SK-N-SH (cell line): ENCODE data around the gene RPRD2.

Source experiments
- EP300 ChIP-seq, 2 experiments: IDR thresholded peaks; 2 replicates each; pipeline versions ENCODE4 v1.4.0 to v1.6.1; 2012; ENCODE audit warnings: borderline replicate concordance in 1 of 2, low read depth in 1 of 2, low read length in 1 of 2
- EZH2phosphoT487 ChIP-seq: fragments of 200-600 bp; sonication (generic); IDR thresholded peaks from 2 replicates; pipeline ENCODE4 v1.6.1; 2017; ENCODE audit warnings: low read depth, mixed run types, mild to moderate bottlenecking, antibody characterized with exemption, moderate library complexity, borderline replicate concordance
- FOSL2 ChIP-seq: IDR thresholded peaks from 2 replicates; pipeline ENCODE4 v1.4.0; 2012; ENCODE audit warnings: low read depth, mild to moderate bottlenecking, moderate library complexity, borderline replicate concordance
- FOXM1 ChIP-seq: IDR thresholded peaks from 2 replicates; pipeline ENCODE4 v1.4.0; 2012; ENCODE audit warnings: low read depth, mild to moderate bottlenecking
- POLR2AphosphoS5 ChIP-seq: IDR thresholded peaks from 2 replicates; pipeline ENCODE4 v1.6.1; 2012; ENCODE audit warnings: low read depth, low read length
- RAD21 ChIP-seq: IDR thresholded peaks from 2 replicates; pipeline ENCODE4 v1.6.1; 2012; ENCODE audit warnings: mild to moderate bottlenecking, low read length
- RCOR1 ChIP-seq: fragments of 150-350 bp; IDR thresholded peaks from 2 replicates; pipeline ENCODE4 v1.6.1; 2017; ENCODE audit warnings: antibody characterized with exemption, low read length
- YY1 ChIP-seq: IDR thresholded peaks from 2 replicates; pipeline ENCODE4 v1.4.0; 2012; ENCODE audit warnings: low read depth, mild to moderate bottlenecking
- TF ChIP-seq, protein P1 (sequence below): fragments of 200-600 bp; sonication (generic); IDR thresholded peaks from 2 replicates; pipeline ENCODE4 v1.6.1; 2017; ENCODE audit warnings: antibody characterized with exemption, mild to moderate bottlenecking, moderate library complexity
- TF ChIP-seq, protein P2 (sequence below): IDR thresholded peaks from 2 replicates; pipeline ENCODE4 v1.4.0; 2012; ENCODE audit warnings: low read depth
- TF ChIP-seq, protein P3 (sequence below): IDR thresholded peaks from 2 replicates; pipeline ENCODE4; 2012

DNA sequence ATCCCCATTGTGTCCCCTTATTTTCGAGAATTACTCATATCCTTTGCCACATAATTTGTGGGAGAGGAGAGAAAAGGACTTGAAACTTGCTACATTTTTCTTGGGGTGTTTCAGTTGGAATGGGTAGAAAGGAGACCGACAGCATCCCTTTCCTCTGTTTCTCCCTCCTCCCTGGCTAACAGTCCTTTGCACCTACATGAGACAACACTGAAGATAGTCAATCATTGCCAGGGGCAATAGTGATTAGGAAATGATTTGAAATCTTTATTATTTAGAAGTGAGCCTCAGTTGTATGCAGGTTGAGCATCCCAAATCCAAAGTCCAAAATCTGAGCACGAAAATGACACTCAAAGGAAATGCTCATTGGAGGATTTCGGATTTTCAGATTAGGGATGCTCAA is 115.4 kb downstream of the RPRD2 start:
- TF ChIP-seq POLR2AphosphoS5, result no peak
- TF ChIP-seq, protein P1, sequence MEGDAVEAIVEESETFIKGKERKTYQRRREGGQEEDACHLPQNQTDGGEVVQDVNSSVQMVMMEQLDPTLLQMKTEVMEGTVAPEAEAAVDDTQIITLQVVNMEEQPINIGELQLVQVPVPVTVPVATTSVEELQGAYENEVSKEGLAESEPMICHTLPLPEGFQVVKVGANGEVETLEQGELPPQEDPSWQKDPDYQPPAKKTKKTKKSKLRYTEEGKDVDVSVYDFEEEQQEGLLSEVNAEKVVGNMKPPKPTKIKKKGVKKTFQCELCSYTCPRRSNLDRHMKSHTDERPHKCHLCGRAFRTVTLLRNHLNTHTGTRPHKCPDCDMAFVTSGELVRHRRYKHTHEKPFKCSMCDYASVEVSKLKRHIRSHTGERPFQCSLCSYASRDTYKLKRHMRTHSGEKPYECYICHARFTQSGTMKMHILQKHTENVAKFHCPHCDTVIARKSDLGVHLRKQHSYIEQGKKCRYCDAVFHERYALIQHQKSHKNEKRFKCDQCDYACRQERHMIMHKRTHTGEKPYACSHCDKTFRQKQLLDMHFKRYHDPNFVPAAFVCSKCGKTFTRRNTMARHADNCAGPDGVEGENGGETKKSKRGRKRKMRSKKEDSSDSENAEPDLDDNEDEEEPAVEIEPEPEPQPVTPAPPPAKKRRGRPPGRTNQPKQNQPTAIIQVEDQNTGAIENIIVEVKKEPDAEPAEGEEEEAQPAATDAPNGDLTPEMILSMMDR, result no peak
- TF ChIP-seq RCOR1, result no peak
- no peak for TF ChIP-seq EP300 (IDR thresholded peaks at IDR 0.05; ENCODE audit: borderline replicate concordance in 1 of 2, low read depth in 1 of 2, low read length in 1 of 2)
- no peak for TF ChIP-seq FOSL2
- no peak for TF ChIP-seq FOXM1
- TF ChIP-seq, protein P2, sequence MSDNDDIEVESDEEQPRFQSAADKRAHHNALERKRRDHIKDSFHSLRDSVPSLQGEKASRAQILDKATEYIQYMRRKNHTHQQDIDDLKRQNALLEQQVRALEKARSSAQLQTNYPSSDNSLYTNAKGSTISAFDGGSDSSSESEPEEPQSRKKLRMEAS, result no peak
- TF ChIP-seq, protein P3, sequence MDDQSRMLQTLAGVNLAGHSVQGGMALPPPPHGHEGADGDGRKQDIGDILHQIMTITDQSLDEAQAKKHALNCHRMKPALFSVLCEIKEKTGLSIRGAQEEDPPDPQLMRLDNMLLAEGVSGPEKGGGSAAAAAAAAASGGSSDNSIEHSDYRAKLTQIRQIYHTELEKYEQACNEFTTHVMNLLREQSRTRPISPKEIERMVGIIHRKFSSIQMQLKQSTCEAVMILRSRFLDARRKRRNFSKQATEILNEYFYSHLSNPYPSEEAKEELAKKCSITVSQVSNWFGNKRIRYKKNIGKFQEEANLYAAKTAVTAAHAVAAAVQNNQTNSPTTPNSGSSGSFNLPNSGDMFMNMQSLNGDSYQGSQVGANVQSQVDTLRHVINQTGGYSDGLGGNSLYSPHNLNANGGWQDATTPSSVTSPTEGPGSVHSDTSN, result no peak
- no peak for TF ChIP-seq YY1
- TF ChIP-seq EZH2phosphoT487, result no peak
- no peak for TF ChIP-seq RAD21
